H1 (cell line): ENCODE measurements around the gene TOR1A. TPM values are rescaled to one million over a fixed set of nuclear protein-coding genes. Genes with fewer than 3 reads are reported as not detected.

Experiments used
- ASH2L ChIP-seq: fragments of 200-600, 300-600 bp; sonication (generic); IDR thresholded peaks from one replicate; pipeline ENCODE4 v1.7.1; 2017; ENCODE audit warnings: low read length
- ATF2 ChIP-seq: IDR thresholded peaks from 2 replicates; pipeline ENCODE4 v1.6.1; 2012; ENCODE audit warnings: low read length, inconsistent platforms
- EGR1 ChIP-seq: IDR thresholded peaks from 2 replicates; pipeline ENCODE4 v1.6.1; 2011; ENCODE audit warnings: low read depth, low read length, borderline replicate concordance
- EP300 ChIP-seq, 2 experiments: IDR thresholded peaks; 1 replicate in 1 of 2; 2 replicates in 1 of 2; pipeline ENCODE4 v1.6.1; 2011 to 2012; ENCODE audit warnings: low read depth in 2 of 2, low read length in 2 of 2, mild to moderate bottlenecking in 2 of 2, borderline replicate concordance in 1 of 2, inconsistent platforms in 1 of 2, moderate library complexity in 1 of 2
- GTF2F1 ChIP-seq: IDR thresholded peaks from 2 replicates; pipeline ENCODE4 v1.6.1; 2012; ENCODE audit warnings: low read depth, low read length, improper control_type of control experiment, borderline replicate concordance
- NANOG ChIP-seq: IDR thresholded peaks from 2 replicates; pipeline ENCODE4 v1.6.1; 2011; ENCODE audit warnings: low read length, low read depth, mild to moderate bottlenecking, inconsistent platforms; ENCODE audit not compliant: insufficient read depth, poor library complexity, severe bottlenecking
- RXRA ChIP-seq: IDR thresholded peaks from 2 replicates; pipeline ENCODE4 v1.6.1; 2011; ENCODE audit warnings: low read depth, mild to moderate bottlenecking, low read length, moderate library complexity; ENCODE audit not compliant: insufficient read depth
- SIRT6 ChIP-seq: IDR thresholded peaks from one replicate; pipeline ENCODE4 v1.7.1; 2012; ENCODE audit warnings: low read length, inconsistent platforms
- SP2 ChIP-seq: IDR thresholded peaks from 2 replicates; pipeline ENCODE4 v1.6.1; 2012; ENCODE audit warnings: mild to moderate bottlenecking, low read length, inconsistent platforms
- TAF7 ChIP-seq: optimal IDR thresholded peaks from 2 replicates; pipeline ENCODE3; 2011; ENCODE audit warnings: low read depth, mild to moderate bottlenecking, inconsistent platforms, low read length, moderate library complexity, borderline replicate concordance
- microRNA-seq, 2 experiments: library from miRNA; unstranded; fragments of <30 nt; microRNA quantifications; one replicate each; pipeline versions ENCODE4 to v1.2.0, GENCODE V29; 2016 to 2020; ENCODE audit warnings: borderline microRNAs expressed in 2 of 2, borderline number of aligned reads in 2 of 2, borderline replicate concordance in 1 of 2
- polyA plus RNA-seq, 7 experiments: library from polyadenylated mRNA; depleted of rRNA in 3 of 7; stranded (reverse) in 5 of 7; unstranded in 2 of 7; fragments of >200 nt in 5 of 7; fragments of 200-250 nt in 2 of 7; gene quantifications; 1 replicate in 5 of 7; 2 replicates in 1 of 7; 4 replicates in 1 of 7; pipeline versions ENCODE4 v1.2.1 to v1.2.3, GENCODE V29; 2011 to 2013; ENCODE audit warnings: missing spikeins in 2 of 7, mixed read lengths in 2 of 7
- small RNA-seq: library from polyadenylated mRNA; stranded (forward); fragments of <200 nt; extraction: miRNeasy Mini kit (QIAGEN cat#:217004); gene quantifications from one replicate; pipeline ENCODE3, GENCODE V24; 2013; ENCODE audit not compliant: insufficient read depth
- total RNA-seq: library from RNA; stranded (reverse); fragmentation: NEBNext Ultra II Directional; extraction: Animal tissue kit (Norgen Biotek cat#: 25700); gene quantifications from 2 replicates; pipeline ENCODE4 v1.2.1, GENCODE V29; 2021

Gene TOR1A
- total and polyA plus RNA-seq, 2 of the 8 experiments (the other 6 are each of a cell fraction or from before 2014, with no cell fraction given), result 37.6 to 46.7 TPM

- TF ChIP-seq SIRT6 (no peak), NANOG (no peak), GTF2F1 (no peak), ASH2L (no peak), RXRA (no peak), EP300 (IDR thresholded peaks at IDR 0.05; ENCODE audit: borderline replicate concordance in 1 of 2, low read depth in 2 of 2, low read length in 2 of 2) (no peak), TAF7 (no peak), ATF2 (no peak), SP2 (no peak), EGR1 (no peak)
Observed at GRCh38 chr9:129762985-129763926, 60.7 kb downstream of the TOR1A start (continued).

Small RNA genes lying within 50 kb of the gene (microRNA-seq; reads per million reads assigned to microRNA genes)
- gene MIR6855, result 0 reads per million in 2 experiments

Small RNA genes lying within 50 kb of the gene (small RNA-seq; reads per million reads assigned to genes)
- 0.69 reads per million for gene MIR6855

Other genes starting within 250 kb of the TOR1A start
- gene C9orf50, start 203.0 kb downstream of the TOR1A start, total RNA-seq, result not detected in 2 replicates
- gene C9orf50, start 203.0 kb downstream of the TOR1A start, polyA plus RNA-seq (2011; rRNA removed), result not detected in 2 replicates
- gene NTMT1, start 198.0 kb downstream of the TOR1A start, total RNA-seq, result 66.1 and 70.2 TPM in 2 replicates
- gene NTMT1, start 198.0 kb downstream of the TOR1A start, polyA plus RNA-seq (2011; rRNA removed), result 66.8 and 72.0 TPM in 2 replicates
- gene ASB6, start 182.0 kb downstream of the TOR1A start, total RNA-seq, result 17.3 TPM in 2 replicates
- 14.0 and 19.7 TPM in 2 replicates for gene ASB6, start 182.0 kb downstream of the TOR1A start, polyA plus RNA-seq (2011; rRNA removed)
- 5.8 and 7.1 TPM in 2 replicates for gene PRRX2, start 158.5 kb downstream of the TOR1A start, total RNA-seq
- gene PRRX2, start 158.5 kb downstream of the TOR1A start, polyA plus RNA-seq (2011; rRNA removed), result 9.2 and 10.9 TPM in 2 replicates
- gene PTGES, start 71.1 kb downstream of the TOR1A start, total RNA-seq, result 3.2 TPM in 2 replicates
- gene PTGES, start 71.1 kb downstream of the TOR1A start, polyA plus RNA-seq (2011; rRNA removed), result 5.1 and 5.4 TPM in 2 replicates
- 17.4 and 19.2 TPM in 2 replicates for gene TOR1B, start 21.0 kb downstream of the TOR1A start, total RNA-seq
- gene TOR1B, start 21.0 kb downstream of the TOR1A start, polyA plus RNA-seq (2011; rRNA removed), result 11.4 and 13.4 TPM in 2 replicates
- gene C9orf78, start 11.1 kb upstream of the TOR1A start, total RNA-seq, result 40.6 and 47.7 TPM in 2 replicates
- gene C9orf78, start 11.1 kb upstream of the TOR1A start, polyA plus RNA-seq (2011; rRNA removed), result 16.7 and 17.4 TPM in 2 replicates
- 13.4 and 17.9 TPM in 2 replicates for gene USP20, start 11.3 kb upstream of the TOR1A start, total RNA-seq
- 23.0 and 35.0 TPM in 2 replicates for gene USP20, start 11.3 kb upstream of the TOR1A start, polyA plus RNA-seq (2011; rRNA removed)
- gene FNBP1, start 219.1 kb upstream of the TOR1A start, total RNA-seq, result 39.7 and 40.9 TPM in 2 replicates
- 6.7 and 7.2 TPM in 2 replicates for gene FNBP1, start 219.1 kb upstream of the TOR1A start, polyA plus RNA-seq (2011; rRNA removed)
- 28.4 and 30.7 TPM in 2 replicates for gene GPR107, start 229.8 kb upstream of the TOR1A start, total RNA-seq
- 13.5 and 19.3 TPM in 2 replicates for gene GPR107, start 229.8 kb upstream of the TOR1A start, polyA plus RNA-seq (2011; rRNA removed)